HCT116 (cell line): ENCODE results near the gene ADD2. TPM values are rescaled to one million over a fixed set of nuclear protein-coding genes. Genes with fewer than 3 reads are reported as not detected.

Source experiments
- ATAC-seq: fragments of 200-7000 bp; cut with Tn5 transposase; 2 replicates; pipeline ENCODE4 v1.9.1; 2020; ENCODE audit warnings: mild to moderate bottlenecking, moderate library complexity
- BruUV-seq: library from RNA; stranded (reverse); fragments of 400-500 nt; replicated peaks from 2 replicates; lab custom pipeline; 2021; lab: Mats Ljungman, UMichigan
- CTCF ChIA-PET: fragments of 300-600 bp; sonication (Branson Sonifier 250); formaldehyde crosslinking; loops from one replicate; lab custom pipeline; 2021; ENCODE audit warnings: antibody characterized with exemption; lab: Charles Lee
- POLR2A ChIA-PET: fragments of 300-600, 350-600 bp; sonication (Branson Sonifier 250); formaldehyde crosslinking; loops from one replicate; lab custom pipeline; 2021; ENCODE audit warnings: antibody characterized with exemption; lab: Charles Lee
- RAD21 ChIA-PET, 2 experiments: fragments of 300-600 bp; sonication (Branson Sonifier 250); formaldehyde crosslinking; loops; one replicate each; lab custom pipeline; 2023; ENCODE audit warnings: low total read pairs in 2 of 2; ENCODE audit not compliant: uncharacterized antibody in 2 of 2, unreplicated experiment in 2 of 2, low non-redundant PET in 1 of 2; lab: Charles Lee
- DNase-seq: peaks from one replicate; pipeline ENCODE4 v3.0.0-alpha.2; 2010; ENCODE audit warnings: low read depth, low spot score
- H2AFZ ChIP-seq: fragments of 200-600 bp; shearing (Covaris generic), sonication (generic); 2 replicates; pipeline ENCODE4 v1.6.1; 2017; ENCODE audit warnings: low read depth, mixed run types, mixed read lengths, antibody characterized with exemption, low read length; ENCODE audit not compliant: poor library complexity, severe bottlenecking
- H3K27ac ChIP-seq: 2 replicates; pipeline ENCODE4 v1.5.1; 2012; ENCODE audit warnings: low read depth, low read length
- H3K27me3 ChIP-seq: fragments of 200-600 bp; sonication (generic); 2 replicates; pipeline ENCODE4 v1.6.1; 2016; ENCODE audit warnings: mixed run types, low read length, mixed read lengths; ENCODE audit not compliant: insufficient read depth
- H3K36me3 ChIP-seq, 2 experiments: fragments of 200-500 bp in 1 of 2; fragments of 200-600 bp in 1 of 2; sonication (Bioruptor generic) in 1 of 2; sonication (generic) in 1 of 2; 2 replicates each; pipeline versions ENCODE4 v1.5.1 to v1.6.1; 2014 to 2016; ENCODE audit warnings: low read length in 2 of 2, inconsistent platforms in 1 of 2, mixed read lengths in 1 of 2, mixed run types in 1 of 2; ENCODE audit not compliant: insufficient read depth in 2 of 2, control insufficient read depth in 1 of 2
- H3K4me1 ChIP-seq, 2 experiments: fragments of 200-600 bp in 1 of 2; sonication (generic) in 1 of 2; 2 replicates each; pipeline versions ENCODE4 v1.5.1 to v1.6.1; 2012 to 2017; ENCODE audit warnings: low read length in 2 of 2, inconsistent platforms in 1 of 2, mild to moderate bottlenecking in 1 of 2, mixed read lengths in 1 of 2, mixed run types in 1 of 2, moderate library complexity in 1 of 2; ENCODE audit not compliant: insufficient read depth in 2 of 2, control insufficient read depth in 1 of 2
- H3K4me2 ChIP-seq: fragments of 200-600 bp; sonication (generic); 2 replicates; pipeline ENCODE4 v1.6.1; 2017; ENCODE audit warnings: mixed run types, low read length, mixed read lengths
- H3K4me3 ChIP-seq, 2 experiments: fragments of 200-600 bp in 1 of 2; sonication (generic) in 1 of 2; replicated peaks in 1 of 2; 2 replicates each; pipeline ENCODE4 v1.5.1; 2011 to 2016; ENCODE audit warnings: low read length in 2 of 2, control low read depth in 1 of 2, low read depth in 1 of 2, mild to moderate bottlenecking in 1 of 2, mixed read lengths in 1 of 2, mixed run types in 1 of 2
- H3K79me2 ChIP-seq: fragments of 200-600 bp; sonication (generic); 2 replicates; pipeline ENCODE4 v1.6.1; 2017; ENCODE audit warnings: mild to moderate bottlenecking, mixed run types, low read length, moderate library complexity, mixed read lengths; ENCODE audit not compliant: insufficient read depth
- H3K9ac ChIP-seq: fragments of 200-600 bp; sonication (generic); 2 replicates; pipeline ENCODE4 v1.6.1; 2016; ENCODE audit warnings: low read length, mixed read lengths
- H3K9me2 ChIP-seq: fragments of 200-600 bp; sonication (generic), shearing (Covaris generic); 2 replicates; pipeline ENCODE4 v1.6.1; 2017; ENCODE audit warnings: mixed run types, mild to moderate bottlenecking, moderate library complexity; ENCODE audit not compliant: insufficient read depth
- H3K9me3 ChIP-seq, 2 experiments: fragments of 200-500 bp in 1 of 2; fragments of 200-600 bp in 1 of 2; sonication (Bioruptor generic) in 1 of 2; sonication (generic) in 1 of 2; 2 replicates each; pipeline ENCODE4 v1.6.1; 2014 to 2017; ENCODE audit warnings: low read length in 2 of 2, mixed read lengths in 2 of 2, inconsistent platforms in 1 of 2, low read depth in 1 of 2, mild to moderate bottlenecking in 1 of 2, mixed run types in 1 of 2, moderate library complexity in 1 of 2; ENCODE audit not compliant: control insufficient read depth in 1 of 2, insufficient read depth in 1 of 2
- H4K20me1 ChIP-seq: fragments of 200-600 bp; sonication (generic), shearing (Covaris generic); 2 replicates; pipeline ENCODE4 v1.6.1; 2017; ENCODE audit warnings: mixed run types, mild to moderate bottlenecking, moderate library complexity; ENCODE audit not compliant: insufficient read depth
- ATF3 ChIP-seq: IDR thresholded peaks from 2 replicates; pipeline ENCODE4 v1.6.1; 2012
- CTCF ChIP-seq, 3 experiments: fragments of 200-600 bp in 1 of 3; sonication (generic) in 1 of 3; IDR thresholded peaks in 2 of 3; conservative IDR thresholded peaks in 1 of 3; 2 replicates each; pipeline ENCODE4 v1.5.1; 2012 to 2017; ENCODE audit warnings: low read depth in 2 of 3, low read length in 2 of 3, antibody characterized with exemption in 1 of 3, borderline replicate concordance in 1 of 3, control low read depth in 1 of 3, mild to moderate bottlenecking in 1 of 3, mixed read lengths in 1 of 3, mixed run types in 1 of 3, moderate library complexity in 1 of 3; ENCODE audit not compliant: insufficient read depth in 1 of 3
- FOSL1 ChIP-seq: IDR thresholded peaks from 2 replicates; pipeline ENCODE4 v1.6.1; 2012; ENCODE audit warnings: low read depth
- JUND ChIP-seq: IDR thresholded peaks from 2 replicates; pipeline ENCODE4 v1.6.1; 2012
- MAX ChIP-seq: IDR thresholded peaks from 2 replicates; pipeline ENCODE4 v1.6.1; 2012
- RAD21 ChIP-seq: IDR thresholded peaks from 2 replicates; pipeline ENCODE4 v1.6.1; 2012; ENCODE audit warnings: low read depth, mild to moderate bottlenecking
- SIN3A ChIP-seq: IDR thresholded peaks from 2 replicates; pipeline ENCODE4 v1.6.1; 2012; ENCODE audit warnings: low read depth
- YY1 ChIP-seq: IDR thresholded peaks from 2 replicates; pipeline ENCODE4 v1.6.1; 2011; ENCODE audit warnings: low read length, low read depth, moderate library complexity, mild to moderate bottlenecking; ENCODE audit not compliant: insufficient replicate concordance; ENCODE audit errors: extremely low read depth
- intact Hi-C: fragments of 100-400 bp; cut with micrococcal nuclease; formaldehyde crosslinking; loops from 2 replicates; pipeline ENCODE4 v1.10.0; 2022
- total RNA-seq: library from RNA; stranded (reverse); gene quantifications from one replicate; pipeline ENCODE4 v1.2.1, GENCODE V29; 2021; ENCODE audit not compliant: unreplicated experiment

The ADD2 gene
- total RNA-seq, 1 experiment from 2014 or later = 0.15 TPM

GRCh38 chr2:70748002-70748784, 19.8 kb downstream of the ADD2 start:
- Histone ChIP-seq H3K27me3 (no peaks in the 10 kb centered on the region), H3K9ac (no peak overlapping the region), H3K4me3 (no peak overlapping the region), H3K9me2 (no peaks in the 10 kb centered on the region), H3K79me2 (no peaks in the 10 kb centered on the region), H3K27ac (no peak overlapping the region), H3K4me1 (no peaks in the 10 kb centered on the region), H3K9me3 (no peaks in the 10 kb centered on the region), H3K4me2 (no peak overlapping the region), H3K36me3 (no peaks in the 10 kb centered on the region), H2AFZ (no peak overlapping the region), H4K20me1 (no peaks in the 10 kb centered on the region)
- intact Hi-C loops = no loop called here
- TF ChIP-seq CTCF (IDR thresholded peaks at IDR 0.05 in 2 of 3, conservative IDR thresholded peaks at IDR 0.05 in 1 of 3; ENCODE audit: borderline replicate concordance in 1 of 3, insufficient read depth in 1 of 3, low read depth in 2 of 3, low read length in 2 of 3) (peak in 2 of 3 experiments; percentile 41; a peak in 2 of 6 replicates), JUND (no peak), FOSL1 (no peak), YY1 (no peak)
- ChIA-PET POLR2A (interaction anchor here (1.0 kb wide), 1 partner anchor 21 kb away, joined by 3 read pairs; no protein-coding TSS in a partner anchor), CTCF (no interaction called here), RAD21 (no interaction called here)
- ATAC-seq (peak; percentile 89), DNase-seq (peak; percentile 10)
- BruUV-seq = no TSS peak

- BruUV-seq = no TSS peak
- intact Hi-C loops = no loop called here
- no peaks in the 10 kb centered on the region for H3K9me3 ChIP-seq
- no peaks in the 10 kb centered on the region for H3K79me2 ChIP-seq
- no peaks in the 10 kb centered on the region for H3K9me2 ChIP-seq
- no peaks in the 10 kb centered on the region for H4K20me1 ChIP-seq
- RAD21 ChIA-PET = no interaction called here
- DNase-seq = no peak
- no peak overlapping the region for H3K4me2 ChIP-seq
- no peak overlapping the region for H3K9ac ChIP-seq
- TF ChIP-seq RAD21 = no peak
- no peak for TF ChIP-seq ATF3
- TF ChIP-seq SIN3A = no peak
- TF ChIP-seq MAX = peak; percentile 30; the same call in 1 of the 2 replicates
- CTCF ChIA-PET = no interaction called here
- POLR2A ChIA-PET = no interaction called here
- ATAC-seq = no peak
- no peaks in the 10 kb centered on the region for H3K27me3 ChIP-seq
- peak overlapping the region; percentile 60 for H2AFZ ChIP-seq
- H3K4me1 ChIP-seq = no peaks in the 10 kb centered on the region
- no peak overlapping the region for H3K4me3 ChIP-seq
- H3K27ac ChIP-seq = no peak overlapping the region
- H3K36me3 ChIP-seq = no peaks in the 10 kb centered on the region
Measured at GRCh38 chr2:70747284-70747683, 20.7 kb downstream of the ADD2 start.
